HG03064 (cell line): ENCODE measurements around the gene GLDN.
"Not testable (repeated sequence)": the region's sequence is repeated elsewhere in the genome, so short reads cannot be mapped to it uniquely, and the experiment has no call there.

Source experiments
- ATAC-seq: cut with Tn5 transposase; IDR thresholded peaks from one replicate; pipeline ENCODE4 v1.9.1; 2021; ENCODE audit warnings: low read depth; ENCODE audit not compliant: unreplicated experiment

Gene GLDN

DNA sequence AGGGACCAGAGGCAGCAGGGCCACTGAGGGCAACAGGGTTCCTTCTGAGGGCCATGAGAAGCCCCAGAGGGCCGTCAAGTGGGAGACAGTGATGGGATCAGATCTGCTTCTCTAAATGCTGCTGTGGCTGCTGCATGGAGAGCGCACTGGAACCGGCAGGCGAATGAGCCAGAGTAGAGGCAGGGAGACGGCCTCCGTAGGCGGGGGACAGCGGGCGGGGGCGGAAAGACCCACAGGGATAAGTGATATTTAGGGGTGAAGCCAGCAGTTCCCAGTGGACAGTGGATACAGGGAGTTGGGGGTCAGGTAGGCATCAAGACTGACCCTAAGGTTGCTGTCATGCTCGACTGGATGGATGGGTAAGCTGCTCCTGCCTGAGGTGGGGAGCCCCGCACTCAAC, 45.0 kb downstream of the GLDN start:
- ATAC-seq = no peak

DNA sequence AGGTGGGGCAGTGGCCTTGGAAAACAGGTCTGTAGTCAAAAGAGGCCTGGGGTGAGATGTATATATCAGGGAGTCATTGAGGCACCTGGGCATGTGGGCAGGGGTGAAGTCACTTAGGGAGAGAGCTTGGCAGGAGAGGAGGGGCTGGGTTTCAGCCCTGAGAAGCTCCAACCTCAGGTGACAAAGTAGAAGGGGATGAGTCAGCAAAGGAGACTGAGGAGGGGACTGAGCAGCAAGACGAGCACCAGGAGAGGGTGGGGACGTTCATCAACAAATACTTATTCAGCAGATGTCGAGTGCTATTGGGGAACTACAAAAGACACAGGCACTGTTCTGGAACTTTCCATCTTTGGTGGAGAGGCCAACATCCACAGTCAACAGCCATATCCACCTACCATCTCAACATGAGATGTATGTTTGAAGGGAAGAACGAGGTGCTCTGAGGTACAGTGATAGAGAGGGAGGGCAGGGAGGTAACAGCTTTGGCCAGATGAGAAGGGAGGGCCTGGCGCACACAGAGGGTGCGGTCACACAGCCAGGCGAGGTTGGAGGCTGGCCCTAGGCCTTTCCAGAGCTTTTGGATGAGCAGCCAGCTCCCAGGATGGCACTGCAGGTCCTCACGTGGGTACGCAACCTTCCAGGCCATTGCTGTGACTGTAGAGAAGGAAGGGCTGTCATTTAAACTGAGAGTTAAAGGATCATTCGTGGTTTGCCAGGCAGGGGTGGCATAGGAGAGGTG, 45.7 kb downstream of the GLDN start:
- no peak for ATAC-seq

DNA sequence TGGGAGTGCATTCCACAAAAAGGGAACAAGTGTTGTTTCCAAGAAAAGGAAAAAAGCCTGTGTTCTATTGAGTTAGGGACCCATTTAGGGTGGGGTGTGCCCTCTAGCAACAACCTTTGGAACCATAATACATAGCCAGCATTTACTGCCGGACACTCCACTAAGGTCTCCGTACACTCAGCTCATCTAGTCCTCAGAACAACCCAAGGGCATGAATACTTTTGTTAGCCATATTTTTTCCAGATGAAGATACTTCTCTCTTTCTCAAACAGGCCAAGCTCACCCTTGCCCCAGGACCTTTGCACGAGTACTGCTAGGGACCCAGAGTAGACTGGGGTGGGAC, 46.2 kb downstream of the GLDN start:
- ATAC-seq = no peak

DNA sequence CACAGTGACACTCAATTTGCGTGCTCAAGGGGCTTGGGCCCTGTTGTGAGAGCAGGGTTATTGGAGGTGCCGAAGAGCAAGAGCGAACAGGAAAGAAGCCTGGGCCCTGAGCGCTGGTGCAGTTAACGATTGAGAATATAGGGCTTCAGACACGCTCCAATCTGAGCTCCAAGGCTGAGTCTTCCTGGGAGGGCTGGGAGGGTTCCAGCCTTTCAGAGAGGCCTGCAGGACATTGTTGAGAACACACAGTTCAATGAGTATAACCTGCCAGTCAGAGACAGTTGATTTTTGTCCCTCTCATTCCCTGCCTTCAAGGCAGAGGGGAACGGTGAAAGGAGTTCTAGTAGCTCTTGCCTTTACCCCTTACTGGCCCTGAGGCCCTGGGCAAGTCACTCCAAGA, 47.3 kb downstream of the GLDN start:
- no peak for ATAC-seq

DNA sequence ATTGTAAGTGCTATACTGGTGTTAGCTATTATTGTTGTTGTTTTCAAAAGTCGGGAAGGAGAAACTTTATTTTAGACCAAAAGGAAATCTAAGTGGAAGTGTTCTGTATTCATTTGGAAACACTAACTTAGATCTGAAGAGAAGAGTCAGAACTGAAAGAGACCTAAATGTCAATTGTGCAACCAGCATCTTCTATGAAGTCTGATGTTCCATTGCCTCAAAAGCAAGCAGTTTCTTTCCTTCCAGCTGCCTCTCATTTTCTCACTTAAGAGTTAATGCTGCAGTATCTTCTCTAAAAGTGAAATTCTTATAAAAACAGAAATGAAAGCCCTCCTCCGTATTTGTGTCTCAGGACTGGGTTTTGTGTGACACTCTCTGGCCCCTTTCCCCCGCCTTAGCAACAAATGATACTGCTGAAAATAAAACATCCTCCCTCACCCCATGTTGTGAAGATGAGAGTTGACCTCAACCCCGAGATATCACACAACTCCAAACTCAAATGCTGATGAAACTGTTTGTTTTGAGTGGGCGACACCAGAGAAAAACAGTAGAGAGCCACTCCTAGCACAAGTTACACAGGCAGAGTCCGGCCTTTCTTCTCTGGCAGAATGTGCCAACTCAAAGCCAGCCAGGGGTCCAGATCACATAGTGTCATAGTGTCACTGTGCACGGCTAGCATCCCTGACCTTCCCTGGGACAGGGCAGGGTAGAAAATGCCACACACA, 48.9 kb downstream of the GLDN start:
- ATAC-seq = no peak

DNA sequence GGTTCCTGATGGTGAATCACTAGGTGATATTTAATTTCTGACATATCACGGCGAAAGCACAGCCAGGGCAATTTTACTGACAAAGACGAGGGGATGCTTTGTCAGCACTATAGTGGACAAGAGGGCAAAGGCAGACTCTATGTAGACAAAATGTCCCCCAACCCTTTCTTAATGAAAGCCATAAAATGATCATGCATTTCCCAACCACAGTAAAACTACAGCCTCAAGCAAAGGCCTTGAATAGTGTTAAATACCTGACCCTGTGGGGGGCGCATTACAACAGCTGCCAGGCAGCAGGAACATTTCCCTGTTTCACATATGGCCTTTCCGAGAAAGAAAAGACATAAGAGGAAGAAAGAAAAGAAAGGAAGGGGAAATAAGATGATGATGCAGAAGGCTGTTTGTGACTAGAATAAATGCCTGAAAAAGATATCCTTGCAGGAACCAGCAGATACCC, 49.5 kb downstream of the GLDN start:
- ATAC-seq = no peak

DNA sequence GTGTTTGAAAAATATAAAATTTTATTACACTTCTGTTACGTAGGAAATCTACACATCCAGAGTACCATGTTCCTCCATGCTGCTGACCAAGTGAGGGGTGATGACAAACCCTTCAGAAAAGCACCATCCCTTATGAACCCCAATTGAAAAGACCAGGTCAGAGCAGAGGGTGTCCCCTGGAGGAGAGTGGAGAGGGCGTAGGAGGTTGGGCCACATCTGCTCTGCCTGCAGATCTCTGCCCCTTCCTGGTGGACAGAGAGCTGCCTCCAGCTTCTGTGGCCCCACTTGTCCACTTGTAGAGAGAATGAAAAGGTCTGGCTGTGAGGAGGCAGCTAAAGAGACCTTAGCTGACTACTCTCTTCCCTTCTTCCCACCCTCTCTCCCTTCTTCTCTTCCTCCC, 55.5 kb downstream of the GLDN start:
- ATAC-seq = no peak

DNA sequence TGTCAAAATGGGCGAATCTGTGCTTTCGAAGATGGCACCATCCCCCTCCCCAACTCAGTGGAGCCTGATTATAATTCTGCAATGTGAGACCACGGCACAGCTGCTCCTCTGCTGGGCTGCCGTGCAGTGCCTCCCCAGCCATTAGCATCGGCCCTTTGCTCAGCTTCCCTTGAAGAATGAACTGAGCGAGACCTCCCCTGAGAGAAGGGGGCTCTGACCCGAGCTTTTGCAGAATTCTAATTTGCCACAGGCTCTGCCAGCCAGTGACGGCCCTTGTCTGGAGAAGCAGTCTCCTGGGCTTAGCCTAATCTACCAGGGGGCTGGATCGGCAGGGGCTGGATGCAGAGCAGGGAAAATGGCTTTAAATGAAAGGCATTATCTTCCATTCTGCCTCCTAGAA, 57.2 kb downstream of the GLDN start:
- no peak for ATAC-seq

DNA sequence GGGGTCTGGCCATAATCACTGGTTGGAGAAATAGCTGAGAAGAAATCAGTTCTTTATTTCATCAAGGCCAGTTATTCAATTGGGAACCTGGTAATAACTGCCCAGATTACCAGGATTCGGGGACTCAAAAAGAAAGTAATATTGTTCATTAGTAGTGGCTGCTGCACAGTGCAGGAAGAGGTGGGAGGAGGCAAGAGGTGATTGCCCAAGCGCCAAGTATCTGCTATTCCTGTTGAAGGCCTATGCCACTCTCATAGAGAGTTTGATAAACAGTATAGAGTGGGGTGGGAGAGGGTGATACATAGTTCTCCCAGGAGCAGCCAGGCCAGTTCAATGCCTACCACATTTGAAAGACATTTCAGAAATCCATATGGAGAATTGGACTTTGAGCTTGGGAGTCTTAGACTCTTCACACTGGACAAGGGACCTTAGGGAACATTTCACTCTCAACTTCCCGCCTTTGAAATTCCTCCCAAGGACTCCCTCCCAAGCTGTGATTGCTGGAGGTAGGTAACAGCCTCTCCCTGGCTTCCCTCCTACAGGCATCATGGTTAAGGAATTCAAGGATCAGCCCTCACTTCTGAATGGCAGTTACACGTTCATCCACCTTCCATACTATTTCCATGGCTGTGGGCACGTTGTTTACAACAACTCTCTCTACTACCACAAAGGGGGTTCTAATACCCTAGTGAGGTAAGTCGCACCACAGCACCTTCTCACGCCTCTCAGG, 59.8 kb downstream of the GLDN start:
- no peak for ATAC-seq

DNA sequence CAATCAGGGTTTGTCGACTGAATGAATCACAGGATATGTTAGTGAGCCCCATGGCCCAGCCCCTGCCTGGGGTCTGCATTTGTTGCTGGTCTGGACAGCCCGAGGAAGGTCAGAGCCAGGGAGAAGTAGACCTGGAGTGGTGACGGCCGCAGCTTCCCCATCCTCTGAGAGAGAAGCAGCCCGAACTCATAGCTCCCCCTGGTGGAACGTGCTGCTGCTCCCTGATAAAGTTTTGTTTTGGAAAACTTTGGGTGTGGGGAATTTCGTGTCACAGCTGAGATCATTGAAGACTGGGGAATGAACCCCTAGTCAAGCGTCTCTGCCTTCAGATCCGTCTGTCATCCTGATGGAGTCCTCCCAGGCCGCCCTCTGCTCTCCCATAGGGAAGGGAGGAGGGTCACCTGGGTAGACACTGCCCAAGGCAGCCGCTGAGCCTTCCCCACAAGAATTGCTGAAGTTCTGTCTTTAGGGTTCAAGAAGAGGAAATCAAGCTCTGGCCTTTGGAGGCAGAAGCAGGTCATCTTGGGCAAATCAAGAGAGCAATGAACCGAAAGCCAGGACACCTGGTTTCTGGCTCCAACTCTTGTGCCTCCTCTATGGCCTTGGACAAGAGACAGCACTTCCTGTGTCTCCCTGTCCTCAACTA, 60.5 kb downstream of the GLDN start:
- no peak for ATAC-seq

DNA sequence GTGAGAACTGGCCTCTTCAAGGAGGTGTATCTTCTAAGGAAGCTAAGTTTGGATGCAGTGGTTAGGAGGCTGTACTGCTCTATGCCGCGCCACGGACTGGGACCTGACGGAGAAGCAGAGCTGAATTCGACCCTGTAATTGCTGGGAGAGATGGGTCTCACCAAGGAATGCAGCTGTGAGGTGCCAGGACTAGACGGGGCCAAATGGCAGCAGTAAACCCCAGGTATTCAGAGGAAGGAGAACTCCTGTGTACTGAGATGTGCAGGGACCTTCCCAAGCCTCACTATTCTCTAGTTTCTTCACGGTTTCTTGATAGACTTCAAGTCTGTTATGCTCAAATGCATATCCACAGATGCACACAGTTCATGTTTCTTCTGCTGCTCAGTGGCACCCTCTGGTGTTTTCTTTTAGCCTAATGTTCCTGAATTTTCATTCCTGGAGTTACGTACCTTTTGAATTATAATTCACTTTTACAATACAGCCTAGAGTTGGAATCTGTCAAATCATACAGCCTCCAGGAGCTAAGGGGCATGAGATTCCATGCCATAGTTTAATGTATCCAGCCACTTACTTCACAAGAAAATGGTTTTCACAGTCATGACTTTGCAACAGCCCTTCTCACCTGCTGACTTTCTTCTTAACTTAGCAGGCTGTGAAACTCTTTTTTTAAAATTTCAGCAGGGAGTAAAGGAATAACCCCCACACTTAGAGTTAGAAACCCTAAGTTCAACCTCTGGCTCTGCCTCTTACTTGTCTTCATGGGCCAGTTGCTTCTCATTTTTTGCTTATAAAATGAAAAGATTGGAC, 61.8 kb downstream of the GLDN start:
- no peak for ATAC-seq

DNA sequence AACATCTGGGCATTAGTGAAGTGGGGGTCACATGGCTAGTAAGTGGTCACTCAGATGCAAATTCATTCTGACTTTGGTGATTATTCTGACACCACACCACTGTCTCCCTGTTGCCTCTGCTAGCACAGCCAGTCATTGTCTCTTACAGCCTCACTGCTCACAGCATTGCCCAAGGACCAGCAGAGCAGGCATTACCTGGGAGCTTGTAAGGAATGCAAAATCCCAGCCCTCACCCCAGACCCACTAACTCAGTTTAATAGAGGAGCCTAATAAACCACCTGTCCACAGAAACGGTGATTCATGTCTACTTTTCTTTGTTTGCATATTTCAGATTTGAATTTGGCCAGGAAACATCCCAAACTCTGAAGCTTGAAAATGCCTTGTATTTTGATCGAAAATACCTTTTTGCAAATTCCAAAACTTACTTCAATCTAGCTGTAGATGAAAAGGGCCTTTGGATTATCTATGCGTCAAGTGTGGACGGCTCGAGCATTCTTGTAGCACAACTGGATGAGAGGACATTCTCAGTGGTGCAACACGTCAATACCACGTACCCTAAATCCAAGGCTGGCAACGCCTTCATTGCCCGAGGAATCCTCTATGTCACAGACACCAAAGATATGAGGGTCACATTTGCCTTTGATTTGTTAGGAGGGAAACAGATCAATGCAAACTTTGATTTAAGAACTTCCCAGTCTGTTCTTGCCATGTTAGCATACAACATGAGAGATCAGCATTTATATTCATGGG, 62.7 kb downstream of the GLDN start:
- ATAC-seq = no peak

DNA sequence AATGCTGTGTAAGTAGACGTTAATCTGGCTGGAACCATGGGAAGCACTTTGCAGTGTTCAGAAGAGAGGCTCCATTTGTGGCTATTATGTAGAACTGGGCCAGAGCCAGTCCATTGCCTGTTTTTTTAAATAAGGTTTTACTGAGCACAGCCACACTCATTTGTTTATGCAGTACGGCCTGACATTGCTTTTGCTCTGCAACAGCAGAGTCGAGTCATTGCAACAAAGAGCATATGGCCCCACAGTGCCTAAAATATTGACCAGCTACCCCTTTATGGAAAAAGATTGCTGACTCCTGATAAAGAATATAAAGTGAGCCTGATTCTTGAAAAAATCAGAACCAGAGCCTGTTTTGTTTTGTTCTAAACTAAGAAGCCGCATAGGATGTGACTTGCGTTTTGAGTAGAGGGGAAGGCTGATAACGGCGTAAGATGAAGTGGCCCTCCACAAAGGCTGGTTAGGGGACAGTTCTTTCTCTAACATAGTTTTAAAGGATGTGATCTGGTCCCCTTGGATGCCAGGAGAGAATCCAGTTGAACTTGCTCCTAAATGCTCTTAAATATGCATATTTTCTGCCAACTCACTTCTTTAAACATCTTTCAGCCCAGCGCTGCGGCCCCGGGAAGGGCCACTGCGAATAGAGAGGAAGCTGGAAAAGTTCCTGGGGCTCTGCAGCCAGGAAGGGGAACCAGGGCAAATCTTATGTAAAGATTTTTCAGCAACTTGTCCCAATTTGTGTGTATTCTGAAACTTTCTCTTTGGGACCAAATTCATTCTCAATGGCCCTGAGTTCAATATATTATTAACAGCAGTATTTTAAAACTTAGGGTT, 64.5 kb downstream of the GLDN start:
- ATAC-seq = no peak

DNA sequence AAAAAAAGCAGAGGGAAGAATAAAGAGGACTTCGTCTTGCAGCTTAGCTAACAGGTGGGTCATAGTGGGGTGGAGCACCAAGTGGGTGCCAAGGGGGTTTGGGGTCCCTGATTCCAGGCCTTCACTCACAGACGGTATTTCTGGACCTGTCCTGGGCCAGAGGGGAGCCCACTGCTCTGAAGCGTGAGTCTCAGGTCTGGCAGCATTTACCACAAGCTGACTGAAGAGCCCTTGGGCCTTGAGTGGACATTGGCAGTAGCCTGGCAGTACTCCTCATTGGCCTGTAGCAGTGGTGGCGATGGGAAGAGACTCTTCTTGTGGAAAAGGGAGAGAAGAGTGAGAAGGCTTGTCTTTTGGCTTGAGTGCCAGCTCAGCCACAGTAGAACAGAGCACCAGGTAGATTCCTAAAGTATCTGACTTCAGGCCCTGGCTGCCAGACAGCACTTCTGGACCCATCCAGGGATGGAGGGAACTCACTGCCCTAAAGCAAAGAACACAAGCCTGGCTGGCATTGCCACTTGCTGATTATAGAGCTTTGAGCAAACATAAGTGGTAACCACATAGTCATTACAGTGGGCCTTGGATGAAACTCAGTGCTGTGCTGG, 72.9 kb downstream of the GLDN start:
- ATAC-seq = no peak

DNA sequence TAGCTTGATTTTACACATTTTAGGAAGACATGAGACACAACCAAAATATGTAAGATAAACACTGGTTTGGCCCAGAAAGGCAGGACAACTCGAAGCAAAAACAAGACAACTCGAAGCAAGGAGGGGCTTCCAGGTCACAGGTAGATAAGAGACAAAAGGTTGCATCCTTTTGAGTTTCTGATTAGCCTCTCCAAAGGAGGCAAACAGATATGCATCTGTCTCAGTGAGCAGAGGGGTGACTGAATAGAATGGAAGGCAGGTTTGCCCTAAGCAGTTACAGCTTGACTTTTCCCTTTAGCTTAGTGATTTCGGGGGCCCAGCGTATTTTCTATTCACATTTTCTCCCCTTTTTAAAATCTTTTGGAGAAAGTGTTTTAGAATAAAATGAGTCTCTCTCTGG, 74.7 kb downstream of the GLDN start:
- ATAC-seq = no peak

DNA sequence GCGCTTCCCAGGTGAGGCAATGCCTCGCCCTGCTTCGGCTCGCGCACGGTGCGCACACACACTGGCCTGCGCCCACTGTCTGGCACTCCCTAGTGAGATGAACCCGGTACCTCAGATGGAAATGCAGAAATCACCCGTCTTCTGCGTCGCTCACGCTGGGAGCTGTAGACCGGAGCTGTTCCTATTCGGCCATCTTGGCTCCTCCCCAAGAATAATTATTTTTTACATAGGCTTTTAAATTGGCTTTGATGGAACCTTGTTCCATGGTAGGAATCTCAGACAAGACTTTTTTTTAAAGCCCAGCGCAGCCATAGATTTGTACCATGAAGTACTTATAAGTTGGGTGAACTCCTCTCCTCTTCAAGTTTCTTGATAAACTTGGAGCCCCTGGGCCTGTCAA, 81.6 kb downstream of the GLDN start:
- not testable (repeated sequence) for ATAC-seq

DNA sequence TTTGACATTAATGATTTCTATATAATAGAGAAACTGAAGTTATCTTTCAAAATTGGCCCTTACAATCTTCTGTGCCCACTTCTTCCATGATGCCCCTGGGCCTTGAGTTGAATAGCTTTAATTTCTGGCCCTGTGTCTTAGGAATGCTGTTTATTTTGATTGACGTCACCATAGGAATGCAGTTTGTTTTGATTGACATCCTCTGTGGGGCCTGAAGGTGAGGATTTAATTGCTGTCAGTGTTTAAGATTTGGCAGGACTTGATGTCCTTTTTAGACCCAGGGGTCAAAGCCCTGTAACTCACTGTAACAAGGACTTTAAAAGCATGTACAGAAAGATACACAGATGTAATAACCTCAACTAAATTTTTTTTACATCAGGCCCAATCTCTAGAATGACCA, 83.3 kb downstream of the GLDN start:
- ATAC-seq = no peak

DNA sequence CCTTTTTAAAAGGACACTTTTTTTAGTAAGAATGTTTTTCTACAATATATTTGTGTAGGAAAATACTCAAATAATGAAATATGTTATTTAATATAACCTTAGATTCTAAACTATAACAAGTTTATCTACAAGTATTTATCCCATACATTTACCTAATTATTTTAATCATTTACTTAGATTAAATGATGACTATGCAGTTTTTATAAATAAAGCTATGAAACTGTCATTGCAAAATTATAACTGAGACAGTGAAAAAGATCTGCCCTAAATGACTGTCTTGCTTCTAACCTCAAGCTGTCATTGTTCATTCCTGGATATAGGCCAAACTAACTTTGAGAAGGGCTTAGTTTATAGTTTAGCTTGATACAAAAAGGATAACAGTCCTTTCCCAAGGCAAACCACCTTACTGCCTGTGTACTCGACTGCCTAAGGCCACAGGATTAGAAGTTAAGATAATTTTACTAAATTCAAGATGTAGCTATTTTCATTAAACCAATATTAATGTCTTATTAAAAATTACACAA, 84.1 kb downstream of the GLDN start:
- no peak for ATAC-seq
